Measurements from ENCODE around the gene AJAP1.

The AJAP1 gene

GRCh38 chr1:4743978-4744750, 89.8 kb downstream of the AJAP1 start:
- peak; percentile 38 for DNase-seq

GRCh38 chr1:4745560-4745959, 91.2 kb downstream of the AJAP1 start:
- no peak for DNase-seq

- DNase-seq: no peak
Observed at GRCh38 chr1:4749406-4749805, 95.0 kb downstream of the AJAP1 start.

- DNase-seq: no peak
Observed at GRCh38 chr1:4750177-4750576, 95.8 kb downstream of the AJAP1 start.

GRCh38 chr1:4752059-4752458, 97.7 kb downstream of the AJAP1 start:
- no peak for DNase-seq

- DNase-seq: no peak
Observed at GRCh38 chr1:4754816-4755215, 100.4 kb downstream of the AJAP1 start.

GRCh38 chr1:4755301-4755845, 101.0 kb downstream of the AJAP1 start:
- no peak for DNase-seq

- no peak for DNase-seq
Observed at GRCh38 chr1:4755864-4756504, 101.6 kb downstream of the AJAP1 start.

GRCh38 chr1:4756851-4757580, 102.6 kb downstream of the AJAP1 start:
- no peak for DNase-seq

- no peak for DNase-seq
Observed at GRCh38 chr1:4759671-4760070, 105.3 kb downstream of the AJAP1 start.

GRCh38 chr1:4760088-4760487, 105.7 kb downstream of the AJAP1 start:
- no peak for DNase-seq

GRCh38 chr1:4761324-4761723, 106.9 kb downstream of the AJAP1 start:
- no peak for DNase-seq

GRCh38 chr1:4762146-4762545, 107.7 kb downstream of the AJAP1 start:
- DNase-seq: no peak

GRCh38 chr1:4767308-4767707, 112.9 kb downstream of the AJAP1 start:
- no peak for DNase-seq

GRCh38 chr1:4768553-4768952, 114.1 kb downstream of the AJAP1 start:
- no peak for DNase-seq

GRCh38 chr1:4769516-4770280, 115.3 kb downstream of the AJAP1 start:
- no peak for DNase-seq

GRCh38 chr1:4770713-4771112, 116.3 kb downstream of the AJAP1 start:
- no peak for DNase-seq

- no peak for DNase-seq
Observed at GRCh38 chr1:4771267-4771666, 116.9 kb downstream of the AJAP1 start.

- no peak for DNase-seq
Observed at GRCh38 chr1:4771721-4772120, 117.3 kb downstream of the AJAP1 start.

GRCh38 chr1:4772294-4773010, 118.0 kb downstream of the AJAP1 start:
- DNase-seq: no peak

- DNase-seq: no peak
Observed at GRCh38 chr1:4773226-4773625, 118.8 kb downstream of the AJAP1 start.

- DNase-seq: no peak
Observed at GRCh38 chr1:4775506-4775905, 121.1 kb downstream of the AJAP1 start.

Data from eye (tissue), 1 donor.